Neural progenitor cell (in vitro differentiated cells): ENCODE results near the gene NBEA. TPM values are rescaled to one million over a fixed set of nuclear protein-coding genes. Genes with fewer than 3 reads are reported as not detected.

Source experiments
- DNase-seq: peaks from one replicate; pipeline ENCODE4 v3.0.0-alpha.2; 2016; ENCODE audit warnings: low spot score
- H2AFZ ChIP-seq: fragments of 200-600 bp; sonication (generic); replicated peaks from 2 replicates; pipeline ENCODE4 v1.6.1; 2016; ENCODE audit warnings: antibody characterized with exemption
- H3F3A ChIP-seq: fragments of 200-600 bp; sonication (generic); 2 replicates; pipeline ENCODE4 v1.6.1; 2016; ENCODE audit warnings: antibody characterized with exemption, low read depth
- H3K27ac ChIP-seq: fragments of 200-600 bp; sonication (generic); 2 replicates; pipeline ENCODE4 v1.5.1; 2016; ENCODE audit warnings: mild to moderate bottlenecking
- H3K27me3 ChIP-seq: fragments of 200-600 bp; sonication (generic); 2 replicates; pipeline ENCODE4 v1.6.1; 2016; ENCODE audit warnings: mild to moderate bottlenecking, moderate library complexity
- H3K36me3 ChIP-seq: fragments of 200-600 bp; sonication (generic); 2 replicates; pipeline ENCODE4 v1.5.1; 2016
- H3K4me1 ChIP-seq: fragments of 200-600 bp; sonication (generic); 2 replicates; pipeline ENCODE4 v1.6.1; 2016; ENCODE audit warnings: mixed run types
- H3K4me2 ChIP-seq: fragments of 200-600 bp; sonication (generic); 2 replicates; pipeline ENCODE4 v1.6.1; 2016
- H3K4me3 ChIP-seq: fragments of 200-600 bp; sonication (generic); 2 replicates; pipeline ENCODE4 v1.5.1; 2016
- H3K79me2 ChIP-seq: fragments of 200-600 bp; sonication (generic); 2 replicates; pipeline ENCODE4 v1.6.1; 2016; ENCODE audit warnings: low read depth
- H3K9ac ChIP-seq: fragments of 200-600 bp; sonication (generic); 2 replicates; pipeline ENCODE4 v1.6.1; 2016
- H3K9me3 ChIP-seq: fragments of 200-600 bp; sonication (generic); 2 replicates; pipeline ENCODE4 v1.5.1; 2016; ENCODE audit warnings: low read depth
- H4K20me1 ChIP-seq: fragments of 200-600 bp; sonication (generic); 2 replicates; pipeline ENCODE4 v1.6.1; 2016; ENCODE audit warnings: low read depth
- H3K27ac Mint-ChIP-seq: 3 replicates; pipeline ENCODE4 v1.8.0; 2021; ENCODE audit warnings: mixed read lengths
- H3K27me3 Mint-ChIP-seq: 2 replicates; pipeline ENCODE4 v1.8.0; 2022; ENCODE audit warnings: low read depth, mild to moderate bottlenecking, inconsistent platforms, moderate library complexity, mixed read lengths; ENCODE audit not compliant: insufficient read depth
- H3K36me3 Mint-ChIP-seq: 3 replicates; pipeline ENCODE4 v1.8.0; 2021; ENCODE audit warnings: mixed read lengths
- H3K4me1 Mint-ChIP-seq: 3 replicates; pipeline ENCODE4 v1.8.0; 2021; ENCODE audit warnings: mixed read lengths
- H3K4me3 Mint-ChIP-seq: 3 replicates; pipeline ENCODE4 v1.8.0; 2021; ENCODE audit warnings: mild to moderate bottlenecking, moderate library complexity, mixed read lengths
- H3K9me3 Mint-ChIP-seq: 3 replicates; pipeline ENCODE4 v1.8.0; 2020; ENCODE audit warnings: mixed read lengths
- CTCF ChIP-seq: fragments of 200-600 bp; sonication (generic); IDR thresholded peaks from 2 replicates; pipeline ENCODE4 v1.5.1; 2017; ENCODE audit warnings: antibody characterized with exemption, mild to moderate bottlenecking
- EZH2 ChIP-seq: fragments of 200-600 bp; sonication (generic); IDR thresholded peaks from 2 replicates; pipeline ENCODE4 v1.6.1; 2017; ENCODE audit warnings: antibody characterized with exemption, mild to moderate bottlenecking, moderate library complexity
- EZH2phosphoT487 ChIP-seq: fragments of 200-600 bp; sonication (generic); IDR thresholded peaks from 2 replicates; pipeline ENCODE4 v1.6.1; 2017; ENCODE audit warnings: antibody characterized with exemption
- total RNA-seq: library from RNA; depleted of rRNA; stranded (reverse); fragments of >200 nt; gene quantifications from 2 replicates; pipeline ENCODE4 v1.2.3, GENCODE V29; 2015; ENCODE audit warnings: low replicate concordance

NBEA gene
- 23.5 and 31.0 TPM in 2 replicates for total RNA-seq

GRCh38 chr13:34941835-34942731 is at the start of gene NBEA:
NBEA (plus strand) TSS chr13:34942270; CDS start chr13:34942821, 551 bp downstream.
- Histone ChIP-seq H3K27me3 (no peaks in the 10 kb centered on the region), H2AFZ (peak within 1 kb of the TSS; percentile 95), H3K4me1 (peaks cover 34% of the 10 kb centered on the region), H3K4me3 (peak within 1 kb of the TSS; percentile 93), H4K20me1 (peaks cover 42% of the 10 kb centered on the region), H3K27ac (peak within 1 kb of the TSS; percentile 92), H3F3A (peaks cover 29% of the 10 kb centered on the region), H3K9me3 (no peaks in the 10 kb centered on the region), H3K36me3 (no peaks in the 10 kb centered on the region), H3K79me2 (peaks cover 44% of the 10 kb centered on the region), H3K4me2 (peak within 1 kb of the TSS; percentile 97), H3K9ac (no peak within 1 kb of the TSS)
- TF ChIP-seq CTCF (peak; percentile 21), EZH2phosphoT487 (no peak)
- peak; percentile 94 for DNase-seq
- H3K4me3 Mint-ChIP-seq = peak within 1 kb of the TSS; percentile 93
- H3K27me3 Mint-ChIP-seq = peaks cover 2% of the 10 kb centered on the region
- no peaks in the 10 kb centered on the region for H3K9me3 Mint-ChIP-seq
- H3K36me3 Mint-ChIP-seq = no peaks in the 10 kb centered on the region
- H3K27ac Mint-ChIP-seq = peak within 1 kb of the TSS; percentile 93
- peaks cover 24% of the 10 kb centered on the region for H3K4me1 Mint-ChIP-seq

- no peak for DNase-seq
- peaks cover 8% of the 10 kb centered on the region for H3F3A ChIP-seq
- Mint-ChIP-seq H3K4me3 (no peak overlapping the region), H3K4me1 (no peaks in the 10 kb centered on the region), H3K27me3 (peaks cover 2% of the 10 kb centered on the region), H3K36me3 (no peaks in the 10 kb centered on the region), H3K27ac (no peak overlapping the region), H3K9me3 (no peaks in the 10 kb centered on the region)
- no peak for TF ChIP-seq EZH2
- TF ChIP-seq CTCF = no peak
- TF ChIP-seq EZH2phosphoT487 = no peak
- no peaks in the 10 kb centered on the region for H3K79me2 ChIP-seq
- no peak overlapping the region for H3K4me3 ChIP-seq
- no peaks in the 10 kb centered on the region for H3K27me3 ChIP-seq
- H3K27ac ChIP-seq = no peak overlapping the region
- no peak overlapping the region for H2AFZ ChIP-seq
- no peak overlapping the region for H3K4me2 ChIP-seq
- no peaks in the 10 kb centered on the region for H3K9me3 ChIP-seq
- peaks cover 6% of the 10 kb centered on the region for H3K4me1 ChIP-seq
- H3K9ac ChIP-seq = no peak overlapping the region
- no peaks in the 10 kb centered on the region for H3K36me3 ChIP-seq
- no peaks in the 10 kb centered on the region for H4K20me1 ChIP-seq
These were observed 47.3 kb upstream of the NBEA start for GRCh38 chr13:34894756-34895155.

GRCh38 chr13:34897220-34897619 is 44.9 kb upstream of the NBEA start:
- Mint-ChIP-seq H3K4me1 (no peaks in the 10 kb centered on the region), H3K27ac (no peak overlapping the region), H3K27me3 (no peaks in the 10 kb centered on the region), H3K36me3 (no peaks in the 10 kb centered on the region), H3K9me3 (no peaks in the 10 kb centered on the region), H3K4me3 (no peak overlapping the region)
- no peak for DNase-seq
- Histone ChIP-seq H3K9ac (no peak overlapping the region), H4K20me1 (no peaks in the 10 kb centered on the region), H3K4me1 (peaks cover 30% of the 10 kb centered on the region), H3K9me3 (no peaks in the 10 kb centered on the region), H3K4me3 (no peak overlapping the region), H3F3A (peaks cover 28% of the 10 kb centered on the region), H3K79me2 (no peaks in the 10 kb centered on the region), H3K27me3 (no peaks in the 10 kb centered on the region), H3K27ac (no peak overlapping the region), H3K36me3 (no peaks in the 10 kb centered on the region), H2AFZ (no peak overlapping the region), H3K4me2 (no peak overlapping the region)
- no peak for TF ChIP-seq EZH2
- no peak for TF ChIP-seq EZH2phosphoT487
- TF ChIP-seq CTCF = no peak
